Measurements from ENCODE around the gene SIMC1.

- TF ChIP-seq EZH2 (IDR thresholded peaks at IDR 0.05; ENCODE audit: borderline replicate concordance, low read depth, low read length, severe bottlenecking) (no peak), CTCF (IDR thresholded peaks at IDR 0.05; ENCODE audit: borderline replicate concordance, extremely low read depth, low read length, poor library complexity, severe bottlenecking) (no peak)
These were observed 133.7 kb downstream of the SIMC1 start for GRCh38 chr5:176371621-176372539.

All from DND-41 (cell line).